Endothelial cell of umbilical vein (primary cell): ENCODE measurements around the gene NDUFA13. TPM values are rescaled to one million over a fixed set of nuclear protein-coding genes. Genes with fewer than 3 reads are reported as not detected.

Experiments
- BruUV-seq: library from RNA; stranded (reverse); fragments of 400-500 nt; replicated peaks from 2 replicates; lab custom pipeline; 2021; lab: Mats Ljungman, UMichigan
- CTCF ChIA-PET: fragments of 300-600, 350-600 bp; sonication (Branson Sonifier 250); formaldehyde crosslinking; loops from one replicate; lab custom pipeline; 2021; ENCODE audit warnings: antibody characterized with exemption, inconsistent platforms; lab: Charles Lee
- POLR2A ChIA-PET: fragments of 300-600, 350-600 bp; sonication (Branson Sonifier 250); formaldehyde crosslinking; loops from one replicate; lab custom pipeline; 2021; ENCODE audit warnings: antibody characterized with exemption, inconsistent platforms; lab: Charles Lee
- DNase-seq: peaks from one replicate; pipeline ENCODE4 v3.0.0-alpha.2; 2011; ENCODE audit warnings: low read depth, low spot score
- FAIRE-seq: peaks from 2 replicates; lab custom pipeline; 2011; peaks lifted over from hg19 to GRCh38; lab: Jason Lieb, UNC
- H2AFZ ChIP-seq: 2 replicates; pipeline ENCODE4 v1.6.0; 2012; ENCODE audit warnings: low read depth, low read length, control low read depth, inconsistent platforms
- H3K27ac ChIP-seq: 2 replicates; pipeline ENCODE4 v1.5.1; 2011; ENCODE audit warnings: low read depth, mild to moderate bottlenecking, control low read depth, low read length, moderate library complexity; ENCODE audit not compliant: insufficient read depth
- H3K27me3 ChIP-seq, 2 experiments: 2 replicates each; pipeline versions ENCODE4 v1.6.0 to v1.6.1; 2011; ENCODE audit warnings: low read length in 2 of 2, mixed read lengths in 1 of 2; ENCODE audit not compliant: control insufficient read depth in 2 of 2, insufficient read depth in 2 of 2
- H3K36me3 ChIP-seq, 2 experiments: 2 replicates in 1 of 2; 3 replicates in 1 of 2; pipeline ENCODE4 v1.5.1; 2011; ENCODE audit warnings: low read length in 2 of 2, mild to moderate bottlenecking in 1 of 2, moderate library complexity in 1 of 2; ENCODE audit not compliant: control insufficient read depth in 2 of 2, insufficient read depth in 2 of 2; ENCODE audit errors: extremely low read depth in 1 of 2
- H3K4me1 ChIP-seq: 3 replicates; pipeline ENCODE4 v1.5.1; 2011; ENCODE audit warnings: mild to moderate bottlenecking, low read length; ENCODE audit not compliant: control insufficient read depth, insufficient read depth; ENCODE audit errors: extremely low read depth
- H3K4me2 ChIP-seq: 2 replicates; pipeline ENCODE4 v1.6.1; 2011; ENCODE audit warnings: low read length, control low read depth, mixed read lengths; ENCODE audit not compliant: insufficient read depth
- H3K4me3 ChIP-seq, 3 experiments: fragments of 200-600 bp in 1 of 3; sonication (generic), shearing (Covaris generic) in 1 of 3; replicated peaks in 1 of 3; 2 replicates each; pipeline ENCODE4 v1.5.1; 2011 to 2016; ENCODE audit warnings: control low read depth in 3 of 3, low read length in 3 of 3, mild to moderate bottlenecking in 2 of 3, inconsistent platforms in 1 of 3, low read depth in 1 of 3, moderate library complexity in 1 of 3; ENCODE audit not compliant: insufficient read depth in 1 of 3
- H3K79me2 ChIP-seq: 2 replicates; pipeline ENCODE4 v1.6.0; 2012; ENCODE audit warnings: low read length, inconsistent platforms; ENCODE audit not compliant: control insufficient read depth, insufficient read depth
- H3K9ac ChIP-seq: replicated peaks from 2 replicates; pipeline ENCODE3; 2011; ENCODE audit warnings: low read length, control low read depth; ENCODE audit not compliant: insufficient read depth; ENCODE audit errors: extremely low read depth
- H3K9me1 ChIP-seq: replicated peaks from 3 replicates; pipeline ENCODE4 v1.6.0; 2011; ENCODE audit warnings: mild to moderate bottlenecking, low read length; ENCODE audit not compliant: control insufficient read depth, insufficient read depth; ENCODE audit errors: extremely low read depth
- H3K9me3 ChIP-seq: replicated peaks from 2 replicates; pipeline ENCODE4 v1.5.1; 2012; ENCODE audit warnings: low read length, inconsistent platforms; ENCODE audit not compliant: control insufficient read depth, insufficient read depth
- H4K20me1 ChIP-seq: replicated peaks from 2 replicates; pipeline ENCODE3; 2011; ENCODE audit warnings: mild to moderate bottlenecking, low read length; ENCODE audit not compliant: control insufficient read depth, insufficient read depth; ENCODE audit errors: extremely low read depth
- CTCF ChIP-seq, 2 donors: IDR thresholded peaks; 1 replicate in 1 of 2; 2 replicates in 1 of 2; pipeline ENCODE4 v1.5.1; 2011; ENCODE audit warnings: low read length in 2 of 2, mild to moderate bottlenecking in 2 of 2, moderate library complexity in 2 of 2, control low read depth in 1 of 2, inconsistent platforms in 1 of 2, low read depth in 1 of 2; ENCODE audit not compliant: insufficient read depth in 1 of 2; ENCODE audit errors: extremely low read depth in 1 of 2
- EZH2 ChIP-seq: IDR thresholded peaks from 2 replicates; pipeline ENCODE4 v1.6.1; 2012; ENCODE audit warnings: borderline replicate concordance, low read depth, mild to moderate bottlenecking, moderate library complexity, low read length, inconsistent platforms; ENCODE audit not compliant: severe bottlenecking
- GATA2 ChIP-seq: IDR thresholded peaks from 2 replicates; pipeline ENCODE4 v1.7.0; 2011; ENCODE audit warnings: low read depth, mild to moderate bottlenecking, moderate library complexity, mixed read lengths, low read length; ENCODE audit not compliant: insufficient read length, insufficient read depth
- JUN ChIP-seq: IDR thresholded peaks from 2 replicates; pipeline ENCODE4 v1.6.1; 2011; ENCODE audit warnings: borderline replicate concordance, low read depth; ENCODE audit not compliant: insufficient read length, insufficient read depth
- MAX ChIP-seq: IDR thresholded peaks from 2 replicates; pipeline ENCODE4 v1.6.1; 2011; ENCODE audit not compliant: insufficient read depth, insufficient read length
- POLR2A ChIP-seq: IDR thresholded peaks from 2 replicates; pipeline ENCODE4 v1.6.1; 2012; ENCODE audit warnings: low read depth, mild to moderate bottlenecking, control low read depth, low read length
- POLR2AphosphoS5 ChIP-seq: IDR thresholded peaks from 2 replicates; pipeline ENCODE4 v1.6.1; 2012; ENCODE audit warnings: low read depth, mild to moderate bottlenecking, control low read depth, low read length, moderate library complexity; ENCODE audit not compliant: insufficient read depth
- dilution Hi-C: fragments of 300-500 bp; cut with MboI; formaldehyde crosslinking; loops from one replicate; pipeline ENCODE4 v1.15.0; 2019; ENCODE audit warnings: low sequenced_read_pairs; ENCODE audit not compliant: extremely low pct_ligation_motif_present
- intact Hi-C: fragments of 100-400 bp; cut with micrococcal nuclease; formaldehyde crosslinking; loops from one replicate; pipeline ENCODE4 v1.10.0; 2022
- polyA plus RNA-seq, 4 experiments: library from polyadenylated mRNA; depleted of rRNA in 3 of 4; stranded (reverse) in 3 of 4; unstranded in 1 of 4; fragments of >200 nt; gene quantifications; 2 replicates each; pipeline versions ENCODE4 v1.2.1 to v1.2.3, GENCODE V29; 2011 to 2012; ENCODE audit warnings: missing spikeins in 1 of 4
- total RNA-seq: library from RNA; stranded (reverse); gene quantifications from 2 replicates; pipeline ENCODE4 v1.2.3, GENCODE V29; 2021

The NDUFA13 gene
- total and polyA plus RNA-seq, 2 donors (not counting 3 experiments of a cell fraction or from before 2014, with no cell fraction given): 246 to 799 TPM

- H3K9me3 ChIP-seq: no peaks in the 10 kb centered on the region
- DNase-seq: no peak
- H2AFZ ChIP-seq: no peak overlapping the region
- no peak overlapping the region for H3K4me2 ChIP-seq
- no peaks in the 10 kb centered on the region for H3K9me1 ChIP-seq
- no peaks in the 10 kb centered on the region for H3K79me2 ChIP-seq
- no peaks in the 10 kb centered on the region for H4K20me1 ChIP-seq
- dilution Hi-C loops: no loop called here
- no TSS peak for BruUV-seq
- no peak overlapping the region for H3K9ac ChIP-seq
- ChIA-PET POLR2A (no interaction called here), CTCF (interaction anchor here (2.4 kb wide), 1 partner anchor 13 kb away, joined by 14 read pairs; no protein-coding TSS in a partner anchor)
- H3K4me1 ChIP-seq: no peaks in the 10 kb centered on the region
- H3K4me3 ChIP-seq: no peak overlapping the region
- no peaks in the 10 kb centered on the region for H3K36me3 ChIP-seq
- intact Hi-C loops: no loop called here
- no peak overlapping the region for H3K27ac ChIP-seq
- H3K27me3 ChIP-seq: no peaks in the 10 kb centered on the region
- TF ChIP-seq POLR2AphosphoS5 (no peak), CTCF (IDR thresholded peaks at IDR 0.05; ENCODE audit: extremely low read depth in 1 of 2, insufficient read depth in 1 of 2, low read depth in 1 of 2, low read length in 2 of 2) (no peak), MAX (no peak), EZH2 (no peak), POLR2A (no peak), GATA2 (no peak), JUN (no peak)
- FAIRE-seq: no peak
Measured at GRCh38 chr19:19567391-19567790, 51.4 kb downstream of the NDUFA13 start.
